H1 (cell line): ENCODE results near the gene PILRB. TPM values are rescaled to one million over a fixed set of nuclear protein-coding genes. Genes with fewer than 3 reads are reported as not detected.

Experiments used
- CTCF ChIA-PET: fragments of 300-600 bp; sonication (Branson Sonifier 250); formaldehyde crosslinking; loops from one replicate; lab custom pipeline; 2021; ENCODE audit not compliant: partially characterized antibody; lab: Charles Lee
- POLR2A ChIA-PET: fragments of 300-600 bp; sonication (Branson Sonifier 250); formaldehyde crosslinking; loops from one replicate; lab custom pipeline; 2021; ENCODE audit warnings: inconsistent platforms; ENCODE audit not compliant: partially characterized antibody; lab: Charles Lee
- DNase-seq, 2 experiments: peaks; one replicate each; pipeline versions ENCODE4 v3.0.0 to v3.0.0-alpha.2; 2010 to 2022; ENCODE audit warnings: low spot score in 2 of 2, low read depth in 1 of 2, mixed read lengths in 1 of 2
- FAIRE-seq: peaks from 2 replicates; lab custom pipeline; 2011; peaks lifted over from hg19 to GRCh38; lab: Jason Lieb, UNC
- H2AFZ ChIP-seq: 2 replicates; pipeline ENCODE4 v1.8.1; 2012; ENCODE audit warnings: low read length, inconsistent platforms
- H2AK5ac ChIP-seq: 2 replicates; pipeline ENCODE4 v1.6.1; 2013; ENCODE audit warnings: low read depth, low read length
- H2BK120ac ChIP-seq: replicated peaks from 2 replicates; pipeline ENCODE3; 2013; ENCODE audit warnings: low read depth, low read length, inconsistent platforms
- H2BK12ac ChIP-seq: 2 replicates; pipeline ENCODE4 v1.6.1; 2013; ENCODE audit warnings: low read depth, low read length
- H2BK15ac ChIP-seq: 2 replicates; pipeline ENCODE4 v1.6.1; 2013; ENCODE audit warnings: low read length
- H2BK20ac ChIP-seq: 2 replicates; pipeline ENCODE4 v1.6.1; 2013; ENCODE audit warnings: low read length
- H2BK5ac ChIP-seq: 2 replicates; pipeline ENCODE4 v1.6.1; 2013; ENCODE audit warnings: low read depth, low read length
- H3K14ac ChIP-seq: 2 replicates; pipeline ENCODE4 v1.6.1; 2013; ENCODE audit warnings: inconsistent platforms; ENCODE audit not compliant: insufficient read length
- H3K18ac ChIP-seq: 2 replicates; pipeline ENCODE4 v1.6.1; 2013; ENCODE audit warnings: low read length; ENCODE audit errors: extremely low read depth
- H3K23ac ChIP-seq: 2 replicates; pipeline ENCODE4 v1.6.1; 2013; ENCODE audit warnings: inconsistent platforms; ENCODE audit not compliant: insufficient read length
- H3K23me2 ChIP-seq: 2 replicates; pipeline ENCODE4 v1.6.1; 2013; ENCODE audit warnings: low read depth, low read length
- H3K27ac ChIP-seq: 2 replicates; pipeline ENCODE4 v1.6.1; 2011; ENCODE audit warnings: low read depth, low read length, inconsistent platforms
- H3K27me3 ChIP-seq, 4 experiments: replicated peaks in 1 of 4; 1 replicate in 1 of 4; 2 replicates in 3 of 4; pipeline versions ENCODE4 v1.6.1 to v1.8.1; 2011 to 2013; ENCODE audit warnings: low read length in 3 of 4, mild to moderate bottlenecking in 3 of 4, inconsistent platforms in 2 of 4, mixed read lengths in 2 of 4, moderate library complexity in 1 of 4; ENCODE audit not compliant: control insufficient read depth in 3 of 4, insufficient read depth in 3 of 4; ENCODE audit errors: extremely low read depth in 1 of 4
- H3K36me3 ChIP-seq, 4 experiments: 2 replicates each; pipeline versions ENCODE4 v1.6.1 to v1.8.1; 2011 to 2013; ENCODE audit warnings: mild to moderate bottlenecking in 4 of 4, low read length in 3 of 4, moderate library complexity in 2 of 4, control low read depth in 1 of 4, inconsistent platforms in 1 of 4; ENCODE audit not compliant: insufficient read depth in 4 of 4, control insufficient read depth in 2 of 4
- H3K4ac ChIP-seq: replicated peaks from 2 replicates; pipeline ENCODE3; 2013; ENCODE audit warnings: low read length, low read depth, mixed read lengths, inconsistent platforms; ENCODE audit not compliant: insufficient read length
- H3K4me1 ChIP-seq, 4 experiments: replicated peaks in 1 of 4; 1 replicate in 1 of 4; 2 replicates in 3 of 4; pipeline versions ENCODE4 v1.6.1 to v1.8.1; 2011 to 2013; ENCODE audit warnings: low read length in 3 of 4, inconsistent platforms in 2 of 4, mixed read lengths in 1 of 4; ENCODE audit not compliant: insufficient read depth in 4 of 4, control insufficient read depth in 3 of 4
- H3K4me2 ChIP-seq, 2 experiments: 2 replicates each; pipeline versions ENCODE4 v1.6.1 to v1.8.1; 2011 to 2013; ENCODE audit warnings: low read depth in 2 of 2, low read length in 2 of 2, control low read depth in 1 of 2, inconsistent platforms in 1 of 2, mild to moderate bottlenecking in 1 of 2; ENCODE audit not compliant: insufficient read depth in 1 of 2
- H3K4me3 ChIP-seq, 4 experiments: fragments of 200-600, 300-600 bp in 1 of 4; sonication (generic), shearing (Covaris generic), sonication (Bioruptor Twin) in 1 of 4; 2 replicates each; pipeline versions ENCODE4 v1.5.1 to v1.8.1; 2011 to 2016; ENCODE audit warnings: low read length in 4 of 4, low read depth in 3 of 4, control low read depth in 2 of 4, inconsistent platforms in 2 of 4, mild to moderate bottlenecking in 2 of 4, mixed read lengths in 1 of 4, moderate library complexity in 1 of 4; ENCODE audit not compliant: insufficient read depth in 2 of 4; ENCODE audit errors: extremely low read depth in 1 of 4
- H3K56ac ChIP-seq: replicated peaks from 2 replicates; pipeline ENCODE3; 2013; ENCODE audit warnings: low read depth, mild to moderate bottlenecking, mixed read lengths, low read length, inconsistent platforms; ENCODE audit not compliant: insufficient read length
- H3K79me1 ChIP-seq: 2 replicates; pipeline ENCODE4 v1.6.1; 2013; ENCODE audit warnings: low read depth, low read length, control low read depth
- H3K79me2 ChIP-seq, 2 experiments: 2 replicates each; pipeline versions ENCODE4 v1.6.1 to v1.8.1; 2012 to 2013; ENCODE audit warnings: low read length in 2 of 2, mild to moderate bottlenecking in 2 of 2, inconsistent platforms in 1 of 2; ENCODE audit not compliant: insufficient read depth in 2 of 2, control insufficient read depth in 1 of 2
- H3K9ac ChIP-seq, 4 experiments: replicated peaks in 1 of 4; 1 replicate in 1 of 4; 2 replicates in 3 of 4; pipeline versions ENCODE4 v1.6.1 to v1.8.1; 2011 to 2013; ENCODE audit warnings: low read depth in 3 of 4, low read length in 3 of 4, control low read depth in 2 of 4, mild to moderate bottlenecking in 2 of 4, moderate library complexity in 2 of 4, inconsistent platforms in 1 of 4; ENCODE audit errors: extremely low read depth in 1 of 4
- H3K9me3 ChIP-seq, 2 experiments: 2 replicates each; pipeline versions ENCODE4 v1.6.1 to v1.8.1; 2012 to 2013; ENCODE audit warnings: mild to moderate bottlenecking in 2 of 2, moderate library complexity in 2 of 2, control low read depth in 1 of 2, inconsistent platforms in 1 of 2, low read depth in 1 of 2, low read length in 1 of 2, mixed read lengths in 1 of 2; ENCODE audit not compliant: insufficient read depth in 2 of 2
- H4K20me1 ChIP-seq, 2 experiments: replicated peaks in 1 of 2; 2 replicates each; pipeline versions ENCODE3 to v1.8.1; 2011 to 2013; ENCODE audit warnings: inconsistent platforms in 2 of 2, low read length in 2 of 2, mild to moderate bottlenecking in 1 of 2; ENCODE audit not compliant: insufficient read depth in 2 of 2, control insufficient read depth in 1 of 2
- H4K5ac ChIP-seq: 2 replicates; pipeline ENCODE4 v1.6.1; 2013; ENCODE audit warnings: low read length, low read depth, mixed read lengths, inconsistent platforms; ENCODE audit not compliant: insufficient read length
- H4K8ac ChIP-seq: 2 replicates; pipeline ENCODE4 v1.8.0; 2013; ENCODE audit warnings: mild to moderate bottlenecking, moderate library complexity, low read length, inconsistent platforms; ENCODE audit not compliant: insufficient read depth; ENCODE audit errors: extremely low read depth
- H4K91ac ChIP-seq: replicated peaks from 2 replicates; pipeline ENCODE3; 2013; ENCODE audit warnings: low read length, mixed read lengths, inconsistent platforms; ENCODE audit not compliant: insufficient read length
- BRCA1 ChIP-seq: IDR thresholded peaks from 2 replicates; pipeline ENCODE4 v1.6.1; 2012; ENCODE audit warnings: low read depth, low read length, improper control_type of control experiment
- CBX5 ChIP-seq: fragments of 300-800, 300-1000 bp; sonication (generic); IDR thresholded peaks from 2 replicates; pipeline ENCODE4 v1.7.1; 2016; ENCODE audit warnings: antibody characterized with exemption, low read length, low read depth
- GABPA ChIP-seq: IDR thresholded peaks from 2 replicates; pipeline ENCODE4 v1.6.1; 2011; ENCODE audit warnings: mild to moderate bottlenecking, low read length, moderate library complexity, borderline replicate concordance; ENCODE audit not compliant: insufficient read depth
- HDAC6 ChIP-seq: IDR thresholded peaks from one replicate; pipeline ENCODE4 v1.7.1; 2012; ENCODE audit warnings: low read depth, mild to moderate bottlenecking, inconsistent platforms, low read length, moderate library complexity
- JUN ChIP-seq: IDR thresholded peaks from 2 replicates; pipeline ENCODE4 v1.6.1; 2011; ENCODE audit warnings: low read depth, mild to moderate bottlenecking, improper control_type of control experiment, low read length
- MAFK ChIP-seq: IDR thresholded peaks from 2 replicates; pipeline ENCODE4 v1.6.1; 2012; ENCODE audit warnings: low read depth, mild to moderate bottlenecking, improper control_type of control experiment, low read length
- NANOG ChIP-seq: IDR thresholded peaks from 2 replicates; pipeline ENCODE4 v1.6.1; 2011; ENCODE audit warnings: low read length, low read depth, mild to moderate bottlenecking, inconsistent platforms; ENCODE audit not compliant: insufficient read depth, poor library complexity, severe bottlenecking
- NRF1 ChIP-seq: IDR thresholded peaks from 2 replicates; pipeline ENCODE4 v1.6.1; 2011; ENCODE audit warnings: mild to moderate bottlenecking, low read depth, low read length, improper control_type of control experiment
- RAD21 ChIP-seq, 2 experiments: IDR thresholded peaks in 1 of 2; conservative IDR thresholded peaks in 1 of 2; 2 replicates each; pipeline ENCODE4 v1.6.1; 2011; ENCODE audit warnings: low read depth in 2 of 2, low read length in 2 of 2, improper control_type of control experiment in 1 of 2, inconsistent platforms in 1 of 2, mild to moderate bottlenecking in 1 of 2, moderate library complexity in 1 of 2
- RXRA ChIP-seq: IDR thresholded peaks from 2 replicates; pipeline ENCODE4 v1.6.1; 2011; ENCODE audit warnings: low read depth, mild to moderate bottlenecking, low read length, moderate library complexity; ENCODE audit not compliant: insufficient read depth
- SAP30 ChIP-seq: fragments of 300-600 bp; sonication (generic); IDR thresholded peaks from 2 replicates; pipeline ENCODE4 v1.7.1; 2012; ENCODE audit warnings: low read length, moderate library complexity, mild to moderate bottlenecking, inconsistent platforms; ENCODE audit not compliant: insufficient read depth, insufficient replicate concordance
- ZNF274 ChIP-seq: IDR thresholded peaks from 2 replicates; pipeline ENCODE4 v1.7.0; 2012; ENCODE audit warnings: low read length, borderline replicate concordance; ENCODE audit errors: extremely low read depth
- WGBS, 2 experiments: shearing (Covaris generic) in 1 of 2; methylation state at CpG; one replicate each; pipeline versions ENCODE4 v1.1.6 to v1.1.7; 2013 to 2015; ENCODE audit warnings: low lambda C conversion rate in 2 of 2, mixed read lengths in 2 of 2, inconsistent platforms in 1 of 2, low coverage in 1 of 2, missing lambda C conversion rate in 1 of 2; ENCODE audit not compliant: insufficient replicate concordance in 2 of 2, insufficient coverage in 1 of 2, insufficient read length in 1 of 2; ENCODE audit errors: extremely low coverage in 1 of 2, missing lambda C conversion rate in 1 of 2; 5-methylcytosine and 5-hydroxymethylcytosine counted together
- polyA plus RNA-seq, 7 experiments: library from polyadenylated mRNA; depleted of rRNA in 3 of 7; stranded (reverse) in 5 of 7; unstranded in 2 of 7; fragments of >200 nt in 5 of 7; fragments of 200-250 nt in 2 of 7; gene quantifications; 1 replicate in 5 of 7; 2 replicates in 1 of 7; 4 replicates in 1 of 7; pipeline versions ENCODE4 v1.2.1 to v1.2.3, GENCODE V29; 2011 to 2013; ENCODE audit warnings: missing spikeins in 2 of 7, mixed read lengths in 2 of 7
- total RNA-seq: library from RNA; stranded (reverse); fragmentation: NEBNext Ultra II Directional; extraction: Animal tissue kit (Norgen Biotek cat#: 25700); gene quantifications from 2 replicates; pipeline ENCODE4 v1.2.1, GENCODE V29; 2021
- TF ChIP-seq, protein P1 (sequence below): IDR thresholded peaks from 2 replicates; pipeline ENCODE4 v1.6.1; 2012; ENCODE audit warnings: inconsistent platforms

Gene PILRB
- total and polyA plus RNA-seq, 2 of the 8 experiments (the other 6 are each of a cell fraction or from before 2014, with no cell fraction given), result 32.2 to 49.9 TPM

DNA sequence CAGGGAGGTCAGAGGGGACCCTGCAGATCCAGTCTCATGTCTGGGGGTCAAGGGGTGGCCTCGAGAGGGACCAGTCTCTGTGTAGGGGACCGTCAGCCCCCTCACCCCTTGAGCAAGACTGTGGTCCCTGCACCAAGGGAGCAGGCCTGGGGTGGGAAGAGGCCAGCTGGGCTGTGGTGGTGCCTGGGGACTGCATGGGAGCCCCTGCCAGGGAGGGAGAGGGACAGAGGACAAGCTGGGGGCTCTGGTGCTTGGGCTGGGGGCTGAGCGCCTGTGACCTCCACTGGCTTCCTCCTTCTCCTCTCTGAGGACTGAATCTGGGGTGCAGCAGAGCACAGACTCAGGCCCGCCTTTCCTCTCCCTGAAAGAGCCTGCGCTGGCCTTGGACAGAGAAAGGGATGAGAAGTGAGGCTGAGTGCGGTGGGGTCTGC lies 771 bp upstream of the PILRB start:
- no peak overlapping the region for H3K23ac ChIP-seq
- no peak overlapping the region for H3K9ac ChIP-seq
- H2BK20ac ChIP-seq, result no peak overlapping the region
- H2BK12ac ChIP-seq, result no peak overlapping the region
- 78% methylated on average over 3 of the region's 6 CpGs; no CpG with 5 or more reads in 1 of the 2 experiments for WGBS, 2 experiments
- no peak overlapping the region for H2BK5ac ChIP-seq
- H3K27ac ChIP-seq, result no peak overlapping the region
- H3K4me2 ChIP-seq, result no peak overlapping the region
- H2AFZ ChIP-seq, result no peak overlapping the region
- no peak overlapping the region for H3K18ac ChIP-seq
- H3K23me2 ChIP-seq, result no peaks in the 10 kb centered on the region
- no peak overlapping the region for H4K5ac ChIP-seq
- no peak overlapping the region for H3K4ac ChIP-seq
- H2BK120ac ChIP-seq, result no peak overlapping the region
- H3K4me3 ChIP-seq, result no peak overlapping the region
- H3K79me2 ChIP-seq, result no peaks in the 10 kb centered on the region
- H4K8ac ChIP-seq, result peak overlapping the region; percentile 57; the same call in 1 of the 2 replicates
- CTCF ChIA-PET, result interaction anchor here (2.0 kb wide), 1 partner anchor 12 kb away, joined by 5 read pairs; no protein-coding TSS in a partner anchor
- H3K4me1 ChIP-seq, result no peaks in the 10 kb centered on the region
- H2BK15ac ChIP-seq, result no peak overlapping the region
- no peak overlapping the region for H3K14ac ChIP-seq
- H3K27me3 ChIP-seq, result no peaks in the 10 kb centered on the region
- H3K36me3 ChIP-seq, result peaks cover 32 to 74% (median 56%) of the 10 kb centered on the region in 4 experiments
- DNase-seq (no peak), FAIRE-seq (no peak)
- no peaks in the 10 kb centered on the region for H3K9me3 ChIP-seq
- no peak overlapping the region for H2AK5ac ChIP-seq
- peaks cover 2 to 7% of the 10 kb centered on the region in 2 experiments for H4K20me1 ChIP-seq
- H3K79me1 ChIP-seq, result no peaks in the 10 kb centered on the region
- POLR2A ChIA-PET, result interaction anchor here (1.3 to 1.7 kb wide), 2 partner anchors 10 to 12 kb away, joined by 6 to 10 read pairs; no protein-coding TSS in a partner anchor
- H4K91ac ChIP-seq, result no peak overlapping the region
- H3K56ac ChIP-seq, result no peak overlapping the region
- TF ChIP-seq RXRA (no peak), JUN (no peak), GABPA (no peak), NANOG (no peak), HDAC6 (no peak), SAP30 (no peak), BRCA1 (no peak), RAD21 (IDR thresholded peaks at IDR 0.05 in 1 of 2, conservative IDR thresholded peaks at IDR 0.05 in 1 of 2; ENCODE audit: low read depth in 2 of 2, low read length in 2 of 2) (no peak), MAFK (no peak), CBX5 (no peak), ZNF274 (no peak), NRF1 (no peak)
- TF ChIP-seq, protein P1, sequence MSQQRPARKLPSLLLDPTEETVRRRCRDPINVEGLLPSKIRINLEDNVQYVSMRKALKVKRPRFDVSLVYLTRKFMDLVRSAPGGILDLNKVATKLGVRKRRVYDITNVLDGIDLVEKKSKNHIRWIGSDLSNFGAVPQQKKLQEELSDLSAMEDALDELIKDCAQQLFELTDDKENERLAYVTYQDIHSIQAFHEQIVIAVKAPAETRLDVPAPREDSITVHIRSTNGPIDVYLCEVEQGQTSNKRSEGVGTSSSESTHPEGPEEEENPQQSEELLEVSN, result no peak
